Measurements from ENCODE around the gene FCHSD2. TPM values are rescaled to one million over a fixed set of nuclear protein-coding genes. Genes with fewer than 3 reads are reported as not detected.
A peak's percentile ranks its signal among the peaks of the same experiment; 100 is the strongest.

FCHSD2 gene
- total and polyA plus RNA-seq, 9 of the 15 experiments (the other 6 are each of a cell fraction or from before 2014, with no cell fraction given): 1.8 to 14.7 (median 6.4) TPM

GRCh38 chr11:72793425-72794367 is 348.4 kb downstream of the FCHSD2 start, which contains the start of gene STARD10 (continued):
- TF ChIP-seq GABPB2 (CRISPR knock-in tag; conservative IDR thresholded peaks at IDR 0.05) (no peak), CHCHD3 (CRISPR knock-in tag; IDR thresholded peaks at IDR 0.05) (0 out of 2 replicates have a peak, but pooled peaks have one; percentile 5)
- TF ChIP-seq, protein P1, sequence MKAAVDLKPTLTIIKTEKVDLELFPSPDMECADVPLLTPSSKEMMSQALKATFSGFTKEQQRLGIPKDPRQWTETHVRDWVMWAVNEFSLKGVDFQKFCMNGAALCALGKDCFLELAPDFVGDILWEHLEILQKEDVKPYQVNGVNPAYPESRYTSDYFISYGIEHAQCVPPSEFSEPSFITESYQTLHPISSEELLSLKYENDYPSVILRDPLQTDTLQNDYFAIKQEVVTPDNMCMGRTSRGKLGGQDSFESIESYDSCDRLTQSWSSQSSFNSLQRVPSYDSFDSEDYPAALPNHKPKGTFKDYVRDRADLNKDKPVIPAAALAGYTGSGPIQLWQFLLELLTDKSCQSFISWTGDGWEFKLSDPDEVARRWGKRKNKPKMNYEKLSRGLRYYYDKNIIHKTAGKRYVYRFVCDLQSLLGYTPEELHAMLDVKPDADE (conservative IDR thresholded peaks at IDR 0.05; ENCODE audit: control insufficient read depth, low read depth, low read length): peak; percentile 79

DNA sequence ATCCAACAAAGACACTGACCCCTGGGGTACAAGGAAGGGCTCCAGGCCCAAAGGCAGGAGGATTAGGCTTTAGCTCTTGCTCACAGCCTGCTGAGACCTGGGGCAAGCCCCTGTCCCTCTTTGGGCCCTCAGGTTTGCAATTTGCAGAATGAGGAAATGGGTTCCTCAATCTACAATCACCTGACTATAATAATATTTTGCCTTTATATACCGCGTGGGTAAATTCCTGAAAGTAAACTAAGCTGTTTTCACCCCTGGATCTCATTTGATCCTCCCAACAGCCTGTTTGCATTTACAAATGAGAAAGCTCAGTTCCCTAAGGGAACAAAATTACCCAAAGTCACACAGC is 349.1 kb downstream of the FCHSD2 start:
- Histone ChIP-seq H3K4me1 (replicated peaks in 1 of 2; ENCODE audit: control insufficient read depth in 2 of 2, insufficient read depth in 2 of 2, low read length in 2 of 2) (peaks cover 23 to 43% of the 10 kb centered on the region in 2 experiments; a peak in 4 of 5 replicates), H3K9me3 (replicated peaks; ENCODE audit: control insufficient read depth, insufficient read depth, low read depth, low read length) (no peaks in the 10 kb centered on the region), H3K27ac (ENCODE audit: extremely low read depth, low read depth, low read length) (peak overlapping the region; percentile 86), H3K36me3 (ENCODE audit: control insufficient read depth, insufficient read depth, low read length) (no peaks in the 10 kb centered on the region), H3K79me2 (ENCODE audit: control insufficient read depth, insufficient read depth, low read length) (peaks cover 7% of the 10 kb centered on the region; the same call in 1 of the 3 replicates), H2AFZ (ENCODE audit: low read depth, low read length) (peak overlapping the region; percentile 100), H3K9me1 (ENCODE audit: control insufficient read depth, insufficient read depth, low read length) (peaks cover 2% of the 10 kb centered on the region), H3K9ac (ENCODE audit: insufficient read depth in 1 of 2, low read depth in 2 of 2, low read length in 2 of 2) (peak overlapping the region; percentile 69 to 70; a peak in 3 of 4 replicates), H3K27me3 (ENCODE audit: control insufficient read depth in 2 of 2, insufficient read depth in 2 of 2, low read length in 2 of 2) (no peaks in the 10 kb centered on the region), H4K20me1 (replicated peaks; ENCODE audit: control insufficient read depth, insufficient read depth, low read length) (no peaks in the 10 kb centered on the region), H3K4me2 (ENCODE audit: insufficient read depth, low read length) (peak overlapping the region; percentile 90), H3K4me3 (no peak overlapping the region)
- intact Hi-C loops (cut with micrococcal nuclease) (loop anchor here (1.0 to 2.0 kb wide), 3 partner anchors 17 to 68 kb away; partner anchors contain the start of gene ARAP1), in situ Hi-C loops (cut with MboI) (no loop called here)
- BruUV-seq (replicated peaks): TSS peak; percentile 92
- 61% methylated on average over 2 of the region's 2 CpGs for WGBS (ENCODE audit: insufficient coverage, low coverage, missing lambda C conversion rate)
- ChIA-PET CTCF (ENCODE audit: low intra/inter-chr PET ratio) (interaction anchor here (0.6 to 2.4 kb wide), 5 partner anchors 21 to 108 kb away, joined by 3 to 24 read pairs (median 3); partner anchors contain the start of gene ATG16L2), POLR2A (interaction anchor here (0.6 to 3.4 kb wide), 5 partner anchors 11 to 321 kb away, joined by 3 to 17 read pairs (median 8); partner anchors contain the start of gene ATG16L2)
- FAIRE-seq: no peak
- ATAC-seq: no peak
- DNase-seq (ENCODE audit: extremely low read depth in 1 of 4, low spot score in 3 of 4): no peak
- TF ChIP-seq CHD4 (IDR thresholded peaks at IDR 0.05; ENCODE audit: insufficient read depth, insufficient replicate concordance, low read depth, low read length, poor library complexity, severe bottlenecking): no peak
- TF ChIP-seq, protein P2, sequence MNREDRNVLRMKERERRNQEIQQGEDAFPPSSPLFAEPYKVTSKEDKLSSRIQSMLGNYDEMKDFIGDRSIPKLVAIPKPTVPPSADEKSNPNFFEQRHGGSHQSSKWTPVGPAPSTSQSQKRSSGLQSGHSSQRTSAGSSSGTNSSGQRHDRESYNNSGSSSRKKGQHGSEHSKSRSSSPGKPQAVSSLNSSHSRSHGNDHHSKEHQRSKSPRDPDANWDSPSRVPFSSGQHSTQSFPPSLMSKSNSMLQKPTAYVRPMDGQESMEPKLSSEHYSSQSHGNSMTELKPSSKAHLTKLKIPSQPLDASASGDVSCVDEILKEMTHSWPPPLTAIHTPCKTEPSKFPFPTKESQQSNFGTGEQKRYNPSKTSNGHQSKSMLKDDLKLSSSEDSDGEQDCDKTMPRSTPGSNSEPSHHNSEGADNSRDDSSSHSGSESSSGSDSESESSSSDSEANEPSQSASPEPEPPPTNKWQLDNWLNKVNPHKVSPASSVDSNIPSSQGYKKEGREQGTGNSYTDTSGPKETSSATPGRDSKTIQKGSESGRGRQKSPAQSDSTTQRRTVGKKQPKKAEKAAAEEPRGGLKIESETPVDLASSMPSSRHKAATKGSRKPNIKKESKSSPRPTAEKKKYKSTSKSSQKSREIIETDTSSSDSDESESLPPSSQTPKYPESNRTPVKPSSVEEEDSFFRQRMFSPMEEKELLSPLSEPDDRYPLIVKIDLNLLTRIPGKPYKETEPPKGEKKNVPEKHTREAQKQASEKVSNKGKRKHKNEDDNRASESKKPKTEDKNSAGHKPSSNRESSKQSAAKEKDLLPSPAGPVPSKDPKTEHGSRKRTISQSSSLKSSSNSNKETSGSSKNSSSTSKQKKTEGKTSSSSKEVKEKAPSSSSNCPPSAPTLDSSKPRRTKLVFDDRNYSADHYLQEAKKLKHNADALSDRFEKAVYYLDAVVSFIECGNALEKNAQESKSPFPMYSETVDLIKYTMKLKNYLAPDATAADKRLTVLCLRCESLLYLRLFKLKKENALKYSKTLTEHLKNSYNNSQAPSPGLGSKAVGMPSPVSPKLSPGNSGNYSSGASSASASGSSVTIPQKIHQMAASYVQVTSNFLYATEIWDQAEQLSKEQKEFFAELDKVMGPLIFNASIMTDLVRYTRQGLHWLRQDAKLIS (CRISPR knock-in tag; IDR thresholded peaks at IDR 0.05): no peak
- no peak for TF ChIP-seq ZNF717 (CRISPR knock-in tag; IDR thresholded peaks at IDR 0.05)
- TF ChIP-seq ETV5 (CRISPR knock-in tag; IDR thresholded peaks at IDR 0.05; ENCODE audit: low read depth): no peak
- TF ChIP-seq ATF7 (IDR thresholded peaks at IDR 0.05): no peak
- no peak for TF ChIP-seq ZSCAN29 (IDR thresholded peaks at IDR 0.05)
- TF ChIP-seq, protein P3, sequence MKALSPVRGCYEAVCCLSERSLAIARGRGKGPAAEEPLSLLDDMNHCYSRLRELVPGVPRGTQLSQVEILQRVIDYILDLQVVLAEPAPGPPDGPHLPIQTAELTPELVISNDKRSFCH (CRISPR knock-in tag; IDR thresholded peaks at IDR 0.05): 0 out of 2 replicates have a peak, but pooled peaks have one; percentile 37
- TF ChIP-seq, protein P3 (tag; IDR thresholded peaks at IDR 0.05): no peak
- no peak for TF ChIP-seq SP2 (IDR thresholded peaks at IDR 0.05; ENCODE audit: extremely low read depth, low read depth, low read length, poor library complexity, severe bottlenecking)

Measured in K562 (cell line).